GM18867 (cell line): Measurements from ENCODE around the gene ATPAF2.

Experiments
- ATAC-seq: cut with Tn5 transposase; IDR thresholded peaks from one replicate; pipeline ENCODE4 v1.9.1; 2021; ENCODE audit warnings: mild to moderate bottlenecking, moderate library complexity; ENCODE audit not compliant: unreplicated experiment

The ATPAF2 gene

GRCh38 chr17:17987901-17988300, 51.1 kb downstream of the ATPAF2 start:
- no peak for ATAC-seq

- ATAC-seq, result no peak
Observed at GRCh38 chr17:17987187-17987896, 51.6 kb downstream of the ATPAF2 start.

GRCh38 chr17:17985555-17985954, 53.4 kb downstream of the ATPAF2 start:
- ATAC-seq, result no peak

- ATAC-seq, result no peak
Observed at GRCh38 chr17:17985153-17985552, 53.8 kb downstream of the ATPAF2 start.

GRCh38 chr17:17983776-17984175, 55.2 kb downstream of the ATPAF2 start:
- no peak for ATAC-seq

GRCh38 chr17:17983376-17983775, 55.6 kb downstream of the ATPAF2 start:
- ATAC-seq, result no peak

GRCh38 chr17:17982801-17983200, 56.2 kb downstream of the ATPAF2 start:
- no peak for ATAC-seq

GRCh38 chr17:17981330-17981729, 57.6 kb downstream of the ATPAF2 start:
- ATAC-seq, result no peak

- ATAC-seq, result no peak
Observed at GRCh38 chr17:17979778-17980177, 59.2 kb downstream of the ATPAF2 start.

GRCh38 chr17:17978481-17979424, 60.2 kb downstream of the ATPAF2 start:
- ATAC-seq, result no peak

GRCh38 chr17:17976931-17977570, 61.9 kb downstream of the ATPAF2 start:
- no peak for ATAC-seq

GRCh38 chr17:17975436-17975835, 63.5 kb downstream of the ATPAF2 start:
- ATAC-seq, result no peak

- ATAC-seq, result peak; percentile 0
Observed at GRCh38 chr17:17972952-17973254, 66.1 kb downstream of the ATPAF2 start.

- peak; percentile 92 for ATAC-seq
Observed at GRCh38 chr17:17972126-17972951, 66.6 kb downstream of the ATPAF2 start, which contains the start of the genes DRC3 and TOM1L2. Gene DRC3 (plus strand): TSS chr17:17972862. CDS start chr17:17977599, 4,737 bp downstream. Gene TOM1L2 (minus strand): TSS chr17:17972400. CDS start chr17:17972313, 87 bp downstream.

GRCh38 chr17:17971431-17972125, 67.4 kb downstream of the ATPAF2 start:
- ATAC-seq, result no peak

- no peak for ATAC-seq
Observed at GRCh38 chr17:17970699-17971430, 68.1 kb downstream of the ATPAF2 start.
